CD4-positive, alpha-beta T cell treated with Interleukin-2 at 100 ng/mL for 4 hours (primary cell): ENCODE results near the gene NRN1L.
"Not testable (repeated sequence)": the region's sequence is repeated elsewhere in the genome, so short reads cannot be mapped to it uniquely, and the experiment has no call there.

Experiments used
- DNase-seq: peaks from one replicate; pipeline ENCODE4 v3.0.0-alpha.2; 2020; ENCODE audit warnings: low spot score

The NRN1L gene

GRCh38 chr16:67884684-67885083, at the start of gene NRN1L:
Gene NRN1L (plus strand): TSS chr16:67884885. CDS start chr16:67884904, 19 bp downstream.
- DNase-seq: no peak

GRCh38 chr16:67837190-67837589, 47.5 kb upstream of the NRN1L start:
- not testable (repeated sequence) for DNase-seq

- DNase-seq: no peak
These were observed 46.9 kb upstream of the NRN1L start for GRCh38 chr16:67837811-67838210.

GRCh38 chr16:67841198-67841815, 43.4 kb upstream of the NRN1L start:
- DNase-seq: no peak

DNA sequence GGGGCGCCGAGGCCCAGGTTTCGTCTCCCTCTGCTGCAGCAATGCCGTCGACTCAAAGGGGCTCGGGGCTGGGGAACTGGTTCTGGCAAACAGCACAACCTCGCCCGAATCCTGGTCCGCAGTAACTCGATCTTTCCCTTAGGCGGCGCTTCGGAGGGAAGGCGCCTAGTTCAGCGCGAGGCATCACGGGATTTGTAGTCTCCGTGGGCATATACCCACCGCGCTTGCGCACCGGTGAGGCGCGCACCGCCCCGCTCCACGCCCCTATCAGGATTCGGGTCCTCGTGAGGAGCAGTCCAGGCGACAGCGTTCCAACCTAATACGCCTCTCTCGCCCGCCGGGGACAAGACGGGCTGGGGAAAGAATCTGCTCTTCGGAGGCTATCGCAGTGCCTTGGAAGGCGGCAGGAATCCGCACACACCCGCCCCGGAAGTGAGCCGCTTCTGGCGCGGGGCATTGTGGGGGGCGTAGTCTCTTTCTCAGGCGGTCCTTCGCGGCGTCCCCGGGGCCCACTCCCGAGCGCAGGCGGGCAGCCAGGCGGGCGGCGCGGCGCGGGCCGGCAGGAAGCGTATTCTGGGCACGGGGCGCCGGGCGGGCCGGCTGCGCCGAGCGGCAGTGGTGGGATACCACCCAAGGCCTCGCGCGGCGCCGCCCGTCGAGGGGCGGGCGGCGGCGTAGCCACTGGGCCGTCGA, 42.7 kb upstream of the NRN1L start, which contains the start of gene THAP11:
Gene THAP11 (plus strand): TSS at position 505 of the 693 bp plus-strand sequence. CDS start 235 bp downstream, outside the sequence.
- DNase-seq: peak; percentile 96

GRCh38 chr16:67842509-67843342, 42.0 kb upstream of the NRN1L start:
- DNase-seq: peak; percentile 64

DNA sequence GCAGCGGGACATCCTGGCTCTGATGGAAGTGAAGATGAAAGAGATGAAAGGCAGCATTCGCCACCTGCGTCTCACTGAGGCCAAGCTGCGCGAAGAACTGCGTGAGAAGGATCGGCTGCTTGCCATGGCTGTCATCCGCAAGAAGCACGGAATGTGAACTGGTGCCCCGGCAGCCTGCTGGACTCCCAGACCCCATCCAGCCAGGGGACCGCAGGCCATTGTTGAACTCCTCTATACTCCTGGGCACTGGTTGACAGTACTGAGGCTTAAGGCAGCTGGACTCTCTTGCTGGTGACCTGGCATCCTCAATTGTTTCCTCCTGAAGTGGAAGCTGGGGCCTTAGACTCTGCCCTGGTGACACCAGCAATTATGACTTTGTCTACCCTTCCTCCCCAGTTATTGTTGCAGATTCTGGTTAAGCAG, 41.3 kb upstream of the NRN1L start:
- no peak for DNase-seq

- DNase-seq: no peak
These were observed 40.2 kb upstream of the NRN1L start for GRCh38 chr16:67844497-67844896.

DNA sequence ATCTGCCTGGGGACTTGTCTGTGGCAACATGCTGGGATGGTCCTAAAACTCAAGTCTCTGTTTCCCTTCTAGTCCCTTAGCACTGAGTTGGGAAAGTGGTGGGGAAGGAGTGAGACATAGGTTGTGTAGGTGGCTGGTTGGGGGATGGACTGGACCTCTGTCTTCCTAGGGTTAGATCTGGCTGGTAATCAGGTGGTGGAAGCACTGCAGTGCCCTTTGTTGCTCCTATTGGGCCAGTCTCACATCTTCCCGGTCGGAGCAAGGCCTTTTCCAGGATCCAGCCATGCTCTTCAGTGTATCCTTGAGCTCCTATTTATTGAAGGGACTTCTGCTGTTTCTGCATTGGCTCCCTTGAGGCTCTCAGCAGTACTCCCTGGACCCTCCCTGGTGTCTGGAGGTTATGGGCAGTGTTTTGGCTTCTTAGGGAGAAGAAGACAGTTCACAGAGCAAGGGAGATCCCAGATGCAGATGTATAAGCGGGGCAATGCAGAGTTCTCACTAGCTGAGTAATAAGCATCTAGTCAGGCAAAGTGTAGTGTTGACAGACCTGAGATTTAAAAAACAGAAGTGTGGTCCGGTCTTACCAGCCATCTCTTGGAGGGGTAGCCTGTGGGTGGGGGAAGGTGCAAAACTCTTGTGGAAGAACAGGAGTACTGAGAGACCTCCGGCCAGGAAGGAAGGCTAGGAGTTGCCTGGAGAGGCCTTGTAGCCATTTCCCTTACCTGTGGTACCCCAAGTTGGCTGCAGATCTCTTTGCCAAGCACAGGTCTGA, 39.2 kb upstream of the NRN1L start:
- no peak for DNase-seq

DNA sequence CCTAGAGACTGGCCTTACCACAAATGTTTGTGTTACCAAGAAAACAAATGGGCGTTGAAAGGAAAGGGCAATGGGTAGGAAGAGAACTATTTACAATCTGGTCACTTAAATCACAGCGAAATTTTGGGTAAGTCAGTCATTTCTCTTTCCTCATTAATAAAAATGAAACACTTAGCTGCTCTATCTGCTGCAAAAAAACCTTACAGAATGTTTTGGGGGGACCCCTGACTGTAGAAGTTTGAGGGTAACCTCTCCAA, 38.7 kb upstream of the NRN1L start:
- no peak for DNase-seq

GRCh38 chr16:67846320-67847063, 38.2 kb upstream of the NRN1L start, which contains the start of gene NUTF2:
Gene NUTF2 (plus strand): TSS chr16:67846933. CDS start chr16:67865131, 18,198 bp downstream.
- DNase-seq: peak; percentile 96

- DNase-seq: no peak
These were observed 37.4 kb upstream of the NRN1L start, which contains the start of gene CENPT for GRCh38 chr16:67847064-67847861. Gene CENPT (minus strand): TSS chr16:67847693. CDS start chr16:67833859, 13,834 bp downstream.

- DNase-seq: no peak
These were observed 36.6 kb upstream of the NRN1L start for GRCh38 chr16:67848118-67848517.

DNA sequence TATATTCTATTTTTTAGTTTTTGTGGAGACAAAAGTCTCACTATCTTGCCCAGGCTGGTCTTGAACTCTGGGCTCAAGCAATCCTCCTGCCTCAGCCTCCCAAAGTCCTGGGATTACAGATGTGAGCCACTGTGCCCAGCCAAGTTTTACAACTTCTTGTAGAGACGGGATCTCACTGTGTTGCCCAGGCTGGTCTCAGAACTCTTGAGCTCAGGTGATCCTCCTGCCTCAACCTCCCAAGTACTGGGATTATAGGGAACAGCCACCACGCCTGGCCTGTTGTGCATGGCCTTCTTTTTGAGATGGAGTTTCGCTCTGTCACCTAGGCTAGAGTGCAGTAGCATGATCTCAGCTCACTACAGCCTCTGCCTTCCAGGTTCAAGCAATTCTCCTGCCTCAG, 31.0 kb upstream of the NRN1L start:
- DNase-seq: no peak

GRCh38 chr16:67855789-67856188, 28.9 kb upstream of the NRN1L start:
- DNase-seq: no peak

DNA sequence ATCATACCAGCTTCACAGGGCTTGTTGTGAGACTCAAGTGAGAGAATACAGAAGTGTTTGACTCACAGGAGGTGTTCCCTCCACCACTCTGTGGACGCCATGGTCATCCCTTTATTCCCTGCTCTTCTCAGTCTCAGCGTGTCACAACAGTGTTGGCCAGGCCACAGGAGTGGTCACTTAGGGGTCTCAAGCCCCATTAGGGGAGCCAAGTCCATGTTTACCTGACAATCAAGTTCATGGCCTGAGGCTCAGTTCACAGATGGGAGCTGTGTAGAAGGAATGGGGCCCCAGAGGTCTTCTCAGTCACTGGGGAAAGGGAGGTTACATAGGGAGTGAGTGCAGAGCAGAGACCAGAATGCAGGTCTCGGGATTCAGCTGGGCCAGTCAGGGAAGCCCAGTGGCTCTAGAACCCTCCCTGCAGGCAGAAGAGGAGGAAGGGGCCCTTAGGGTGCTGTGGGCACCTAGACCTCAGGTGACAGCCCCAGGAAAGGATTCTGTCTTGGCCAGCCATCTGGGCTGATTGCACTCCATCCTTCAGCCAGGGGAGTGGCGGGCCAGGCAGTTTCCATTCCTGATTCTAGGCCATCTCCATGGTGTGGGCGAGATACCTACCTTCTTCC, 27.6 kb upstream of the NRN1L start:
- no peak for DNase-seq

DNA sequence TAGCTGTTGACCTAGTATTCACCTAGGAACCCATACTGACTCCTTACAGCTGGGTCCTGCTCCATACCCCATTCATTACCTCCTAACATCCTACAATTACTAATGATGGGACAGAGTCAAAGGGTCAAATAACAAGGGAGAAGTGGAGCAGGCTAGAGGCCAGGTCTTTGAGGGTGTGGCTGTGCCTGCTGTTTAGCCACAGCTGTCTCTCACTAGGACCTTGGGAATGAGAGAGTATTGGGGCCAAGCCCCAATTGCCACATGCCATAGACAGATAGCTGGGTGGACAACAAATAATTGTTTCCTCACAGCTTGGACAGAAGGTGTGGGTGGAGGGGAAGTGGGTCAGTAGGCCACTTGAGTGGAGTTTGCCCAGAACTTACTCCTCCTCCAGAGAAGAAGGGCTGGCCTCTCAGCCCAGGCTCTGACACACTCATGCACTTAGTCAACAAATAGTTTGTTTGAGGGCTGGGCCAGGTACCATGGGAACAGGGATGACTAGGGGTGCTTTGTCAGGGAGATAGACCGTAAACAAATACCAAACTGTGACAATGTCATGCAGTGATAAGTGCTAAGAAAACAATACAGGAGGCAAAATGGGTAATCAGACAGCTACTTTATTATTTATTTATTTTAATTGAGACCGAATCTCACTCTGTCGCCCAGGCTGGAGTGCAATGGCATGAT, 27.0 kb upstream of the NRN1L start:
- DNase-seq: peak; percentile 82

- no peak for DNase-seq
These were observed 26.2 kb upstream of the NRN1L start for GRCh38 chr16:67858500-67858899.
